HPDE6-E6E7 (cell line): ENCODE results near the gene ST6GALNAC1.

ENCODE experiments used
- DNase-seq: peaks from one replicate; pipeline ENCODE4 v3.0.0; 2011; ENCODE audit warnings: missing footprints; ENCODE audit errors: extremely low spot score

ST6GALNAC1 gene

GRCh38 chr17:76643553-76644148 is at the start of gene ST6GALNAC1:
TSS of gene ST6GALNAC1 (minus strand) at chr17:76643757. CDS start at chr17:76643638, 119 bp downstream.
- DNase-seq: peak; percentile 83

- DNase-seq: no peak
These were observed 48.0 kb upstream of the ST6GALNAC1 start for GRCh38 chr17:76691379-76692191.

- DNase-seq: no peak
These were observed 47.2 kb upstream of the ST6GALNAC1 start for GRCh38 chr17:76690596-76691280.

GRCh38 chr17:76689859-76690258 is 46.3 kb upstream of the ST6GALNAC1 start:
- no peak for DNase-seq

GRCh38 chr17:76688165-76688622 is 44.6 kb upstream of the ST6GALNAC1 start:
- DNase-seq: no peak

- DNase-seq: no peak
These were observed 44.0 kb upstream of the ST6GALNAC1 start for GRCh38 chr17:76687298-76688164.

- no peak for DNase-seq
These were observed 43.2 kb upstream of the ST6GALNAC1 start for GRCh38 chr17:76686538-76687297.

GRCh38 chr17:76685846-76686245 is 42.3 kb upstream of the ST6GALNAC1 start:
- DNase-seq: no peak

- DNase-seq: no peak
These were observed 41.8 kb upstream of the ST6GALNAC1 start for GRCh38 chr17:76685366-76685765.

- no peak for DNase-seq
These were observed 41.2 kb upstream of the ST6GALNAC1 start for GRCh38 chr17:76684756-76685155.

- DNase-seq: no peak
These were observed 40.6 kb upstream of the ST6GALNAC1 start for GRCh38 chr17:76683921-76684745.

- no peak for DNase-seq
These were observed 39.6 kb upstream of the ST6GALNAC1 start for GRCh38 chr17:76683011-76683755.

- DNase-seq: no peak
These were observed 38.7 kb upstream of the ST6GALNAC1 start for GRCh38 chr17:76682296-76682695.

- DNase-seq: peak; percentile 59
These were observed 37.9 kb upstream of the ST6GALNAC1 start for GRCh38 chr17:76681222-76682137.

- no peak for DNase-seq
These were observed 35.7 kb upstream of the ST6GALNAC1 start for GRCh38 chr17:76679239-76679638.

GRCh38 chr17:76678330-76678729 is 34.8 kb upstream of the ST6GALNAC1 start:
- no peak for DNase-seq

GRCh38 chr17:76677406-76677805 is 33.8 kb upstream of the ST6GALNAC1 start:
- DNase-seq: no peak

- no peak for DNase-seq
These were observed 33.1 kb upstream of the ST6GALNAC1 start for GRCh38 chr17:76676629-76677028.
